ENCODE measurements around the gene SPATS1. TPM values are rescaled to one million over a fixed set of nuclear protein-coding genes. Genes with fewer than 3 reads are reported as not detected.

The SPATS1 gene, protein sequence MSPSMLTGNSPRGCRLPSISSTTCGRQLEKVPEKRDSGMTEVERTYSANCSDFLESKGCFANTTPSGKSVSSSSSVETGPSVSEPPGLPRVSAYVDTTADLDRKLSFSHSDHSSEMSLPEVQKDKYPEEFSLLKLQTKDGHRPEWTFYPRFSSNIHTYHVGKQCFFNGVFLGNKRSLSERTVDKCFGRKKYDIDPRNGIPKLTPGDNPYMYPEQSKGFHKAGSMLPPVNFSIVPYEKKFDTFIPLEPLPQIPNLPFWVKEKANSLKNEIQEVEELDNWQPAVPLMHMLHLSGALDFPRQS
- total RNA-seq (not detected), polyA plus RNA-seq (not detected), total RNA-seq (not detected)

DNA sequence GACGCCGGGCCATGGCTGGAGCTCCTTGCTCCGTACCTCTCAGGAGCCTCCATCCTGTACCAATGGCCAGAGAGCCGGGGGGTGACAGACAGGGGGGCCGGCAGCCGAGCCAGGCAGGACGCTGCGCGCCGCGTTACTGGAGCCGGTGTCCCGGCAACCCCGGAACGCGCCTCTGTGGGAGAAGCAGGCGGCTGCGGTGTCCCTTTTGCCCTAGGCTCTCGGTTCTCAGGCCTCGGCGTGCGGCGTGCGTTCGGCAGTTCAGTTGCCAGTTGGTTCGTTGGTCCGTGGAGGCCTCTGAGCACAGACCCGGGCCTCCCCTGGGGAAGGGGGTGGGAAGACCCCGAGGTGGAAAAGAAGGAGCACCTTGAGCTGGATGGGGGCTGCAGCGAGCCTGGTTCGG is at the start of gene SPATS1:
Gene SPATS1 (plus strand): TSS at position 162 of the 400 bp plus-strand sequence. CDS start 446 bp downstream, outside the sequence.
- POLR2A ChIA-PET, result no interaction called here

DNA sequence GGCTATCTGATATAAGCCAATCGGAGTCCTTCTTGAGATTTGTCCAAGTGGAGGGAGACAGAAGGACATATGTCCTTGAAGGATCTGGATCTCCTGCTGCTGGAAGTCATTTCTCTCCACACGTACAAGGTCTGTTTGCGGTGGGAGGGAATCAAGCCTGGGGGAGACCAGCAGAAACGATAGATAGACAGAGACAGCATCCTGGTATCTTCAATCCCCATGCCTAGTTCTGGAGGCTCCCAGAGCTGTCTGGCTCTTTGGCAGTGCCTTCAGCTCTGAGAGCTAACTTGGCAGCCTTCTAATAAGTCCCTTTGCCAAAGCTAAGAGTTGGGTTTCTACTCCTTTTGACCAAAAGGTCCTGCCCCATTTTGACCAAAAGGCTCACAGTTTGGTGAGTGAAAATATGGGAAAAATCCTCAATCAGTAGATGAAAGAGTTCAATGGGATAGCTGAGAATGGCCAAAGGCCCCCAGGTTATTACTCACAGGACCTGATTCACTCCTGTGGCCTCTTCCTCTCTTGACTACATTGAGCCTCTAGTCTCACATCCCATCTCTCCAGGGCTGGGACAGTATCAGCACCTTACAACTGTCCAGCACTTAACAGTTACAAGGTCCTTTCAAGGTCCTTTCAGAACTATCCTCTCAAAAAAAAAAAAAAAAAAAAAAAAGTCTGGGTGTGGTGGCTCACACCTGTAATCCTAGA is 49.6 kb upstream of the SPATS1 start:
- peaks cover 0 to 7% of the 10 kb centered on the region in 2 donors for H3K4me1 ChIP-seq (ENCODE audit: control insufficient read depth in 2 of 2, insufficient read depth in 2 of 2, low read length in 2 of 2)
- Mint-ChIP-seq H3K27me3 (peaks cover 63 to 80% (median 74%) of the 10 kb centered on the region in 5 donors), H3K36me3 (peaks cover 0 to 2% (median 0%) of the 10 kb centered on the region in 5 donors), H3K4me3 (no peak overlapping the region), H3K4me1 (peaks cover 4 to 12% (median 7%) of the 10 kb centered on the region in 7 donors), H3K27ac (no peak overlapping the region), H3K9me3 (no peaks in the 10 kb centered on the region)
- no peak overlapping the region for H3K27ac ChIP-seq (ENCODE audit: low read depth, low read length)
- intact Hi-C loops (cut with micrococcal nuclease), result no loop called here
- no peaks in the 10 kb centered on the region for H3K36me3 ChIP-seq (ENCODE audit: control insufficient read depth in 2 of 3, insufficient read depth in 3 of 3, low read length in 3 of 3)
- ChIA-PET POLR2A (interaction anchor here (0.6 to 0.8 kb wide), 3 partner anchors 9 to 813 kb away, joined by 3 read pairs; no protein-coding TSS in a partner anchor), CTCF (interaction anchor here (0.5 kb wide), 1 partner anchor 10 kb away, joined by 3 read pairs; no protein-coding TSS in a partner anchor)
- DNase-seq (no peak), ATAC-seq (no peak)
- no peaks in the 10 kb centered on the region for H3K9me3 ChIP-seq (ENCODE audit: control insufficient read depth in 2 of 3, low read length in 3 of 3)
- H3K27me3 ChIP-seq (ENCODE audit: control insufficient read depth in 2 of 2, insufficient read depth in 2 of 2, low read length in 2 of 2), result peaks cover 0 to 13% of the 10 kb centered on the region in 2 donors
- no peak overlapping the region for H3K4me3 ChIP-seq (ENCODE audit: low read length)

More for the DNA sequence above, at the start of gene SPATS1:
- Histone ChIP-seq H3K4me3 (ENCODE audit: low read length) (no peak within 1 kb of the TSS), H3K27me3 (ENCODE audit: control insufficient read depth in 2 of 2, insufficient read depth in 2 of 2, low read length in 2 of 2) (no peaks in the 10 kb centered on the region), H3K27ac (ENCODE audit: low read depth, low read length) (no peak within 1 kb of the TSS), H3K36me3 (ENCODE audit: control insufficient read depth in 2 of 3, insufficient read depth in 3 of 3, low read length in 3 of 3) (no peaks in the 10 kb centered on the region), H3K9me3 (ENCODE audit: control insufficient read depth in 2 of 3, low read length in 3 of 3) (no peaks in the 10 kb centered on the region), H3K4me1 (ENCODE audit: control insufficient read depth in 2 of 2, insufficient read depth in 2 of 2, low read length in 2 of 2) (no peaks in the 10 kb centered on the region)
- Mint-ChIP-seq H3K4me1 (peaks cover 0 to 4% (median 0%) of the 10 kb centered on the region in 7 donors), H3K27me3 (peaks cover 31 to 55% (median 36%) of the 10 kb centered on the region in 5 donors), H3K9me3 (peaks cover 0 to 2% (median 0%) of the 10 kb centered on the region in 11 donors), H3K27ac (no peak within 1 kb of the TSS), H3K36me3 (no peaks in the 10 kb centered on the region), H3K4me3 (no peak within 1 kb of the TSS)
- ATAC-seq, result no peak
- CTCF ChIA-PET, result no interaction called here
- no peak for DNase-seq
- intact Hi-C loops (cut with micrococcal nuclease), result loop anchor here in 1 of 2 donors (5.0 kb wide), 1 partner anchor 245 kb away; no protein-coding TSS in a partner anchor

DNA sequence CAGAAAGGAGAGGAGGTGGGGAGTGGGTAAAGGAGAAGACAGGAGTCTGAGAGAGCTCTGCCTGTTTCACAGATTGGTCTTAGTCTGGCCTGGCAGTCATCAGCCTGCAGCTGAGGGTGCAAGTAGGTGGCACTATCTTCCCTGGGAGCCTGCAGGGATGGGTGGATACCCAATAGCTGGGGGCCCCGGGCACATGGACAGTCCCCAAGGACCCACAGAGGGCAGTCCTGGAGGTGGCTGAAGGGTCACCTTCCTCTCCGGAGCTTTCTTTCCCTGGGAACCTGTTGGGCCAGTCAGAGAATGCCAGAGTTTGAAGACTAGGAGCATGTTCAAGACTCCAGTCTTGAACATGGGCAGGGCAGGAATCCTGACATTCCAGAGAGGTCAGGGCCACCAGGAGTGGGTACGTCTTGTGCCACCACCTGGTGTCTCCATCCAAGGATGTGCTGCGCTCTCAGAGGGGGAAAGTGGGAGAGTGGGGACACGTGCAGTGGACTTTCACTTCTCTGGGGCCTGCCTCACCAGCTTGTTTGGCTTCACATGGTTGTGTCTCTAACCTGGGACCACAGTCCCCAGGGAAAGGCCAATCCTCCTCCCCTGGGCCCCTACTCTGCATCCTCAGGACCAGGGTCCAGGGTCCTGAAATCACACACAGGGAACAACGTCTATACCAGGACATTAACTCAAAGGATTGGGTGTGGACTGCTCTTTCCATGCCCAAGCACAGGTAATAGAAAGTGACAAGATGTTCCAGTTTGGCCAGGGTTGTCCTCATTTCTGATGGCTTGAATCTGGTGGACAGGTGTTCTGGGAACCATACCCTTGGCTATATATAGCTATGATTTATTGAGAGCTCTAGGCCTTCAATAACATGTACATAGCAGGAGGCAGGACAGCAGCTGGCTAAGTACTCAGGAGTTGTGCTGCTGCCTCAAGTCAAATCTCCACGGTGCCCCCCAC is 47.3 kb upstream of the SPATS1 start:
- ATAC-seq, result no peak
- H3K36me3 Mint-ChIP-seq, result peaks cover under 1 to 4% (median 1%) of the 10 kb centered on the region in 5 donors
- H3K9me3 ChIP-seq (ENCODE audit: control insufficient read depth in 2 of 3, low read length in 3 of 3), result no peaks in the 10 kb centered on the region
- H3K27me3 Mint-ChIP-seq, result peaks cover 48 to 66% (median 64%) of the 10 kb centered on the region in 5 donors
- intact Hi-C loops (cut with micrococcal nuclease), result no loop called here
- peaks cover 0 to 13% of the 10 kb centered on the region in 2 donors for H3K27me3 ChIP-seq (ENCODE audit: control insufficient read depth in 2 of 2, insufficient read depth in 2 of 2, low read length in 2 of 2)
- H3K4me3 Mint-ChIP-seq, result peak overlapping the region in 2 of 10 donors; percentile 7 to 42
- POLR2A ChIA-PET, result interaction anchor here (0.6 kb wide), 2 partner anchors 9 to 1409 kb away, joined by 3 to 5 read pairs; no protein-coding TSS in a partner anchor
- H3K4me3 ChIP-seq (ENCODE audit: low read length), result no peak overlapping the region
- CTCF ChIA-PET, result interaction anchor here (0.8 to 1.4 kb wide), 5 partner anchors 10 to 33 kb away, joined by 3 to 16 read pairs (median 4); no protein-coding TSS in a partner anchor
- DNase-seq, result no peak
- peaks cover 4 to 16% (median 8%) of the 10 kb centered on the region in 7 donors for H3K4me1 Mint-ChIP-seq
- H3K27ac Mint-ChIP-seq, result no peak overlapping the region
- peaks cover 0 to under 1% (median 0%) of the 10 kb centered on the region in 3 experiments for H3K36me3 ChIP-seq (ENCODE audit: control insufficient read depth in 2 of 3, insufficient read depth in 3 of 3, low read length in 3 of 3)
- no peak overlapping the region for H3K27ac ChIP-seq (ENCODE audit: low read depth, low read length)
- H3K4me1 ChIP-seq (ENCODE audit: control insufficient read depth in 2 of 2, insufficient read depth in 2 of 2, low read length in 2 of 2), result peaks cover 0 to 11% of the 10 kb centered on the region in 2 donors
- no peaks in the 10 kb centered on the region for H3K9me3 Mint-ChIP-seq

DNA sequence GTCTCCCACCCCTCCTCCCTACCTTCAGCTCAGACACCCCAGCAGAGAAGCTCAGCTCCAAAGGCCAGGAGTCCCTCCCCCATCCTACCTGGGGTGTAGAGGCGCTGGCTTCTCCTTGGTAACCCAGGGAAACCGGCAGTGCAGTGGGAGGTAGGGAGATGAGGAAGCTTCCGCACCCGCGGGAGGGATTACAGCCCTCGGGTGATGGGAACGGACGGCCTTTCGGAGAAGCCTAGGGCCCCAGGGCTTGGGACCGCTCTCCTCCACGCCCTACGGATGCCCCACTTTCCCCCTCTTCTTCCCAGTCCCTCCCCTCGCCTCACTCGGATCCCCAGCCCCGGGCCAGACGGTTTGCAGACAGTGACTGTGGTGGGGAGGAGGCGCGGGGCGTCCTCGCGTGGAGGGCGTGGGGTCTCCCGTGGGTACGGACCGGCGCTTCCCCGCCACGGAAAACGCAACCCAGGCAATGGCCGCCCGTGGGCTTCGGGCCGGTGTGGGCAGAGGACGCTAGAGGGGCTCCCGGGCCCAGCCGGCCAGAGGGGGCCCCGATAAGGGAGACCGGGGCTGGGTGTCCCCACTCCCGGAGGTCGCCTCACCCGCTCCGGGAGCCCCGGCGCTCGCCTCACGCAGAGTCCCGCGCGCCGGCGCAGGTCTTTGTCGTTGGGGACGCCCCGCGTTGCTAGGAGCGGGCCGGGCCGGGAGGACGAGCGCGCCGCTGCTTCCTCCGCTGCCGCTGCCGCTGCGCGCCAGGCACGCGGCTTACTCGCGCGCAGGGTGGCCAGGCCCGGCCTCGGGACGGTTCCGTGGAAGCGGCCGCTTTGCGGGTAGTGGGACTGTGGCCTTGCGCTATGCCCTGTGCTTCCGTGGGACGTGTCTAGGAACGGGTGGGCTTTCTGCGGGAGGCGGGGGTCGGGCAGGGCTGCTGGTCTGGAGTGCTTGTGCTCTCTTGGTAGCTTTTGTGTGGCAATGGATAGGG is 45.1 kb upstream of the SPATS1 start:
- H3K9me3 Mint-ChIP-seq, result no peaks in the 10 kb centered on the region
- peaks cover 5 to 20% (median 7%) of the 10 kb centered on the region in 5 donors for H3K36me3 Mint-ChIP-seq
- CTCF ChIA-PET, result no interaction called here
- Histone ChIP-seq H3K4me3 (ENCODE audit: low read length) (peak overlapping the region; percentile 50), H3K36me3 (ENCODE audit: control insufficient read depth in 2 of 3, insufficient read depth in 3 of 3, low read length in 3 of 3) (peaks cover 0 to 23% (median 0%) of the 10 kb centered on the region in 3 experiments), H3K9me3 (ENCODE audit: control insufficient read depth in 2 of 3, low read length in 3 of 3) (no peaks in the 10 kb centered on the region), H3K4me1 (ENCODE audit: control insufficient read depth in 2 of 2, insufficient read depth in 2 of 2, low read length in 2 of 2) (peaks cover 0 to 11% of the 10 kb centered on the region in 2 donors), H3K27me3 (ENCODE audit: control insufficient read depth in 2 of 2, insufficient read depth in 2 of 2, low read length in 2 of 2) (peaks cover 0 to 13% of the 10 kb centered on the region in 2 donors), H3K27ac (ENCODE audit: low read depth, low read length) (no peak overlapping the region)
- POLR2A ChIA-PET, result interaction anchor here (1.0 to 1.6 kb wide), 3 partner anchors 12 to 15 kb away, joined by 4 to 7 read pairs (median 4); partner anchors contain the start of gene AARS2
- H3K4me1 Mint-ChIP-seq, result peaks cover 4 to 18% (median 8%) of the 10 kb centered on the region in 7 donors
- H3K27me3 Mint-ChIP-seq, result peaks cover 27 to 48% (median 41%) of the 10 kb centered on the region in 5 donors
- ATAC-seq, result peak; percentile 82
- peak; percentile 34 to 63 (median 58) for DNase-seq
- intact Hi-C loops (cut with micrococcal nuclease), result no loop called here
- H3K27ac Mint-ChIP-seq, result no peak overlapping the region
- peak overlapping the region; percentile 45 to 76 (median 64) for H3K4me3 Mint-ChIP-seq

DNA sequence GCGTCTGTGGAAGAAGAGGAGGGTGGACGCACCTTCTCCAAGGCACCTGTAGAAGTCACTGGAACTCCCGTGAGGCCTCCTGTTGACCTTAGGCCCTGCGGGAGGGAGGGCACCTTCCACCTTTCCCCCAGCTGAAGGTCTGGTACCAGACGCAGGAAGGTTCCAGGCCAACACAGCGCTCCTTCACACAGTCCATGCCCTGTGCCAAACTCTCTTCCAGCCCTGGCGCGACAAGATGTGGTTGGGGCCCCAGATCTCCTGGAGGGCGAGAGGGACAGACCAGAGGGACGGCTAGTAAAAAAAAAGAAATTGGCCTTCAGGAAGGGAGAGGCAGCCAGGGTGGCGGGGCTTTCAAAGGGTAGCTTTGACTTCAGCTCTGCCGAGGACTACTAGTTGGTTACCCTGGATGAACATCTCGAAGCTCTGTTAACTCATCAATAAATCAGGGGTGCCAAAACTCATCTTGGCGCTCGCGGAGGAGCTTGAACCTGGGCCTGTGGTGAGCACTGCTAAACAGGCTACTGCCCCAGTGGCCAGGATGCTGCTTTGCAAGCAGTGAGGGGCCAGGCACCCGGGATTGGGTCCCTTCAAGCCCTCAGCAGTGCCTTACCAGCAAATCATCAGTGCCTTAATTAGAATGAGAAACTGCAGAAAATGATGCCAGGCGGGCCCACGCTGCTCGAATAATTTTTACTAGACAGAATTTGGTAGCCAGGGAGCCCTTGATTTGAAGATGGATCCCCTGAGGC is 44.2 kb upstream of the SPATS1 start:
- POLR2A ChIA-PET, result interaction anchor here (1.0 to 1.6 kb wide), 2 partner anchors 11 to 13 kb away, joined by 4 to 7 read pairs; no protein-coding TSS in a partner anchor
- H3K4me3 ChIP-seq (ENCODE audit: low read length), result peak overlapping the region; percentile 33

More for the DNA sequence above, 44.2 kb upstream of the SPATS1 start:
- Histone ChIP-seq H3K27me3 (ENCODE audit: control insufficient read depth in 2 of 2, insufficient read depth in 2 of 2, low read length in 2 of 2) (peaks cover 0 to 13% of the 10 kb centered on the region in 2 donors), H3K27ac (ENCODE audit: low read depth, low read length) (no peak overlapping the region), H3K9me3 (ENCODE audit: control insufficient read depth in 2 of 3, low read length in 3 of 3) (no peaks in the 10 kb centered on the region), H3K4me1 (ENCODE audit: control insufficient read depth in 2 of 2, insufficient read depth in 2 of 2, low read length in 2 of 2) (peaks cover 0 to 11% of the 10 kb centered on the region in 2 donors), H3K36me3 (ENCODE audit: control insufficient read depth in 2 of 3, insufficient read depth in 3 of 3, low read length in 3 of 3) (peaks cover 0 to 31% (median 0%) of the 10 kb centered on the region in 3 experiments)
- no peak for DNase-seq
- peaks cover 23 to 44% (median 37%) of the 10 kb centered on the region in 5 donors for H3K27me3 Mint-ChIP-seq
- peaks cover 5 to 23% (median 7%) of the 10 kb centered on the region in 5 donors for H3K36me3 Mint-ChIP-seq
- no peak for ATAC-seq
- CTCF ChIA-PET, result interaction anchor here (0.7 kb wide), 1 partner anchor 15 kb away, joined by 3 read pairs; the partner anchor contains the start of gene AARS2
- peaks cover 4 to 18% (median 8%) of the 10 kb centered on the region in 7 donors for H3K4me1 Mint-ChIP-seq
- H3K27ac Mint-ChIP-seq, result no peak overlapping the region
- no peaks in the 10 kb centered on the region for H3K9me3 Mint-ChIP-seq
- intact Hi-C loops (cut with micrococcal nuclease), result no loop called here
- H3K4me3 Mint-ChIP-seq, result peak overlapping the region; percentile 33 to 76 (median 58)
